Natural killer cell treated with Interleukin-12 subunit alpha and Interleukin-12 subunit beta and Interleukin-15 and Interleukin-18, amount 100 ng/mL, for 72 hours (primary cell): ENCODE measurements around the gene ST3GAL5. TPM values are rescaled to one million over a fixed set of nuclear protein-coding genes. Genes with fewer than 3 reads are reported as not detected.
A peak's percentile ranks its signal among the peaks of the same experiment; 100 is the strongest.
"Not testable (repeated sequence)": the region's sequence is repeated elsewhere in the genome, so short reads cannot be mapped to it uniquely, and the experiment has no call there.

Source experiments
- ATAC-seq, 2 donors: fragments of 150-1000 bp; cut with Tn5 transposase in 1 of 2; sonication (Bioruptor Pico), chemical (Tn5 transposase) in 1 of 2; 2 replicates each; pipeline ENCODE4 v1.10.0; 2021
- DNase-seq: peaks from one replicate; pipeline ENCODE4 v3.0.0; 2022; ENCODE audit warnings: low spot score
- H3K27ac Mint-ChIP-seq, 2 donors: 1 replicate in 1 of 2; 2 replicates in 1 of 2; pipeline ENCODE4 v1.8.0; 2022; ENCODE audit warnings: mixed read lengths in 2 of 2, mild to moderate bottlenecking in 1 of 2, moderate library complexity in 1 of 2
- H3K27me3 Mint-ChIP-seq, 2 donors: 1 replicate in 1 of 2; 2 replicates in 1 of 2; pipeline ENCODE4 v1.8.0; 2022; ENCODE audit warnings: mixed read lengths in 2 of 2
- H3K36me3 Mint-ChIP-seq: one replicate; pipeline ENCODE4 v1.8.0; 2022; ENCODE audit warnings: mixed read lengths
- H3K4me1 Mint-ChIP-seq, 2 donors: 1 replicate in 1 of 2; 2 replicates in 1 of 2; pipeline ENCODE4 v1.8.0; 2022; ENCODE audit warnings: low read depth in 2 of 2, mixed read lengths in 2 of 2, mild to moderate bottlenecking in 1 of 2
- H3K4me3 Mint-ChIP-seq: one replicate; pipeline ENCODE4 v1.8.0; 2022; ENCODE audit warnings: mixed read lengths
- H3K9me3 Mint-ChIP-seq: 2 replicates; pipeline ENCODE4 v1.8.0; 2022; ENCODE audit warnings: mixed read lengths
- total RNA-seq, 2 donors: library from RNA; stranded (reverse); gene quantifications; one replicate each; pipeline ENCODE4 v1.2.3, GENCODE V29; 2022

The ST3GAL5 gene
- total RNA-seq, 2 donors from 2014 or later: 28.9 to 31.8 TPM

DNA sequence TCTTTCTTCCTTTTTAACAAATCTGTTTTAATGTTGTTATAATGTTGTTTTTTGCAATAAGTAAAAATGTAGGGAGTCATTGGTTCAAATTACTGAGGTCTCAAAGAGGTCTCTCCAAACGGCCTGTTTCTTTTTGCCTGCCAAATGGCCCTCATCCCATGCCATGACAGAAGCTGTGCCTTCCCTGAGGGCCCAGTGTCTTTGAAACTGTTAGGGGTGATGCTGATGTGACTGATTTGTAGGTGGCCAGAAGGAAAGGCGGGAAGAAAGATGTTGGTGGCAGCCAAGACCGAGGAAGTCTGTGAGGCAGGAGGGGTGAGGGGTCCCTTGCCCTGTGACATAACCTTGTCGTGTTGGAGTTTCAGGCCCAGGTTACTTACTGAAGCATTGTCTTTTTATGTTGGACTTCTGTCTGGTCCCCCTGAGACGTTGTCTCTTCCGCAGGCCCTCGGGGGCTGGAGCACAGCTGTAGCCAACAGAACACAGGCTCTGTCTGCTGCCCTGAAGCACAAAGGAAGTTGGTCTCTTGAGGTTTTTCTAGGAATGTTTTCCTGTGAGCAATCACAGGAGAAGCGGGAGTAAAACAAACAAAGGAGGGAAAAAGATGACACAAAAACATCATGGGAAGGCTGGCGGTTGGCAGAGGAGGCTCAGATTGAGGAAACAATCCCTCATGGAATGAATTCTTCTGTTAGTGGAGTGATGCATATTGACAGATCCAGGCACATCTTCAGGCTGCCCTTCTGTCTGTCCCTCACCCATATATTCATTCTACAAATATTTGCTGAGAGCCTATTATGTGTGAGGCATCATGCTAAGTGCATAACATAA is 4.9 kb upstream of the ST3GAL5 start:
- H3K4me3 Mint-ChIP-seq: no peak overlapping the region
- peaks cover 6% of the 10 kb centered on the region for H3K9me3 Mint-ChIP-seq
- peaks cover 34 to 44% of the 10 kb centered on the region in 2 donors for H3K4me1 Mint-ChIP-seq
- DNase-seq (no peak), ATAC-seq (no peak)
- peaks cover 5% of the 10 kb centered on the region for H3K36me3 Mint-ChIP-seq
- H3K27ac Mint-ChIP-seq: no peak overlapping the region
- no peaks in the 10 kb centered on the region for H3K27me3 Mint-ChIP-seq

DNA sequence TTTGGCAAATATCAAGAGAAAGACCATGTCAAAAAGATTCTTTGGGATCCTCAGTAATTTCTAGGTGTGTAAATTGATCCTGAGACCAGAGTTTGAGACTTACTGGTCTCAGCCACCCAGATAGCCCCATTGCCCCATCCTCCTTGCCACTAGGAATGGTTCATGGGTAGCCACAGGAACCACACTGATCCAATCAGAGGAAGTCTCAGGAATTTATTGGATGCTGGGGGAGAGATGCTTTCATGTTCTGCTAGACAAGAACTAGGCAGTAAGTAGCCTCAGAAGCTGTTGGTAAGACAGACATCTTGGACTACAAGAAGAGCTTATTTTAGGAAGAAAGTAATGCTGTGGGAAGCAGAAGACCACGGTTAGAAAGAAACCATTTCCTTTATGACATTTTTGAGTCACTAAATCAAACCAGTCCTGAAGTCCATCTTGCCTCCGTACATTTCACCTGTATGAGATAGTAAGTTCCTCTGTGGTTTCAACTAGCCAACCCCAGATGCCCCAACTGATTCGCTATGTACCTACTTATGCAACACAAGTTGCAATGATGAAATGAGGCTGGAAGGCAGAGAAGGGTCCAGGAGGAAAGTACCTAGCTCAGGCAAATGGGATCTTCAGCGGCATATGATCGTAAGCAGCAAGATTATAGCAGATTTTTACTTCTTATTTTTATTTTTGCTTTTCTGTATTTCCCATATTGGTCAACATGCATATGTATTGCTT is 3.6 kb upstream of the ST3GAL5 start:
- ATAC-seq (no peak), DNase-seq (no peak)
- no peak overlapping the region for H3K4me3 Mint-ChIP-seq
- H3K4me1 Mint-ChIP-seq: peaks cover 35 to 44% of the 10 kb centered on the region in 2 donors
- H3K27me3 Mint-ChIP-seq: no peaks in the 10 kb centered on the region
- H3K9me3 Mint-ChIP-seq: peaks cover 6% of the 10 kb centered on the region
- H3K36me3 Mint-ChIP-seq: peaks cover 5% of the 10 kb centered on the region
- H3K27ac Mint-ChIP-seq: no peak overlapping the region

DNA sequence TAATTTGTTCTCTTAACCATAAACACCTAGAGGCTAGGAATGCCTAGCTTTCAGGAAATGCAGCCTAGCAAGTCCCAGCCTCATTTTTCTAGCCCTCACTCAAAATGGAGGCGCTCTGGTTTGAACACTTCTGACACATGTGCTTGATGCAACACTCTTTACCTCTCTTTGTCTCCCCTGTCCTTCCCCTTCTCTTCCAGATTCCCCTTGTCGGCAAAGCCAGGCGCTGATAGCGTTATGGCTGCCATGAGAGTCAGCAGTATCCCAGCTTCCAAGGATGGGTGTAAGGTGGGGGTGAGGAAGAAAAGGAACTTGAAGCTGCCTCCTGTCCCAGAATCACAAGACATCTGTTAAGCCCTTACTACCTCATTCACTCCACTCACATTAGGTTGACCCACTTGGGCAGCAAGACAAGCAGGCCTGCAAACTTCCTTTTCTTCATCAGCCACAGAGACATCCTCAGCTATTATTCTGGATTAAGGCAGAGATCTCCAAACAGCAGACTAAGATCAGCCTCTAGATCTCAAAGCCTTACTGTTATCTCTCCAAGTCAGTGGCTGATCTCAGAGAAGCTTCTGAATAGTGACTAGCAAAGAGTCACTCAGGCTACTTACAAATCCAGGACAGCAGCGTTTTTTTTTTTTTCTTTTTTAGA is 1.9 kb upstream of the ST3GAL5 start:
- H3K4me3 Mint-ChIP-seq: peak overlapping the region; percentile 56
- peaks cover 47 to 60% of the 10 kb centered on the region in 2 donors for H3K4me1 Mint-ChIP-seq
- peak overlapping the region; percentile 45 to 85 for H3K27ac Mint-ChIP-seq
- DNase-seq (no peak), ATAC-seq (no peak)
- H3K36me3 Mint-ChIP-seq: peaks cover 5% of the 10 kb centered on the region
- H3K9me3 Mint-ChIP-seq: peaks cover 6% of the 10 kb centered on the region
- H3K27me3 Mint-ChIP-seq: no peaks in the 10 kb centered on the region

DNA sequence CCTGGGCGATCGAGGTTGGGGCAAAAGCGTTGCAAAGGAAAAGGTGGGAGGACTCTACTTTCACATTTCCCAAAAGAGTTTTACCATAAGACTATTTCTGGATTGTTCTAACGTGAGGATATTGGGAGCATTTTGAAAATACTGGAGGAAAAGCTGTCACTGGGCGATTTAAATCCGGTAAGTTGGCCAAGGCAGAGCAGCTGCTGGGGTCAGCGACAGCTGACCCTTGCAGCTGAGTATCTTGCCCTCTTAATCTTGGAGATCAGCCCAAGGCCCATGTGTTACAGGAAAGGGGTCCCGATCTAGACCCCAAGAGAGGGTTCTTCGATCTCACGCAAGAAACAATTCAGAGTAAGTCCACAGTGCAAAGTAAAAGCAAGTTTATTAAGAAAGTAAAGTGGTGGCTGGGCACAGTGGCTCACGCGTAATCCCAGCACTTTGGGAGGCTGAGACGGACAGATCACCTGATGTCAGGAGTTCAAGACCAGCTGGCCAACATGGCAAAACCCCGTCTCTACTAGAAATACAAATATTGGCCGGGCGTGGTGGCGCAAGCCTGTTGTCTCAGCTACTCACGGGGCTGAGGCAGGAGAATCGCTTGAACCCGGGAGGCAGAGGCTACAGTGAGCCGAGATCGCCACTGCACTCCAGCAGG is 964 bp upstream of the ST3GAL5 start:
- peaks cover 2% of the 10 kb centered on the region for H3K9me3 Mint-ChIP-seq
- H3K36me3 Mint-ChIP-seq: peaks cover 5% of the 10 kb centered on the region
- H3K27ac Mint-ChIP-seq: peak overlapping the region; percentile 82 to 90
- H3K27me3 Mint-ChIP-seq: no peaks in the 10 kb centered on the region
- peak overlapping the region; percentile 94 for H3K4me3 Mint-ChIP-seq
- ATAC-seq: no peak
- peaks cover 44 to 66% of the 10 kb centered on the region in 2 donors for H3K4me1 Mint-ChIP-seq
- no peak for DNase-seq

DNA sequence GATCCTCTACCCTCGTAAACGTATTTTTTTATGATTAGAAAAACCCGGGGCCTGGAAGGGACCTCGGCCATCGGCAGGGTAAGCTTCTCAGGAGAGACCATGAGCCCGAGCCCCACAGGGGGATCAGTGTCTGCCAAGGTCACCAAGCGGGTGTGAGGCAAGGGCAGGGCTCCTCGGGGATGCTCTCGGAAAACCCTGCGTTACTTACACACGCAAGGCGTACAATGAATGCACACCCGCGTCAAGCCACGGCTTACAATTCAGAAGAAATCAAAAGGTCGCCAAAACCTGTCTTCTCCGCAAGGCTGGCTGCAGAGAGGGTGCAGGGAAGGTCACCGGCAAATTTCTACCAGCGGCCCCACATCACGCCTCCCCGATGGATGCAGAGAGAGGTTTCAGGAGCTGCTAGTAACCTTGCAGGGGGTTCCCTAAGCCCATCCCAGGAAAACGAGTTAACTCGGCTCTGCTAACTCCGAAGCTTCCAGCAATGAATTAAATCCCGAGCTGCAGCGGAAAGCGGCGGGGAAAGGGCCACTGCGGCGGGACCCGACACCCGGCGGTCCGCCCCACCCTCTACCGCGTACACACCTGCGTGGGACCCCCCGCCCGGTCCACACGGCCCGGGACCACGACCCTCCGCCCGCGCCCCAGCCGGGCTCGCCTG is 638 bp downstream of the ST3GAL5 start:
- Mint-ChIP-seq H3K27me3 (no peaks in the 10 kb centered on the region), H3K4me1 (peaks cover 49 to 69% of the 10 kb centered on the region in 2 donors), H3K27ac (peak overlapping the region; percentile 14 to 26), H3K9me3 (no peaks in the 10 kb centered on the region), H3K4me3 (peak overlapping the region; percentile 69), H3K36me3 (no peaks in the 10 kb centered on the region)
- DNase-seq: no peak
- ATAC-seq: peak in 1 of 2 donors; percentile 14

DNA sequence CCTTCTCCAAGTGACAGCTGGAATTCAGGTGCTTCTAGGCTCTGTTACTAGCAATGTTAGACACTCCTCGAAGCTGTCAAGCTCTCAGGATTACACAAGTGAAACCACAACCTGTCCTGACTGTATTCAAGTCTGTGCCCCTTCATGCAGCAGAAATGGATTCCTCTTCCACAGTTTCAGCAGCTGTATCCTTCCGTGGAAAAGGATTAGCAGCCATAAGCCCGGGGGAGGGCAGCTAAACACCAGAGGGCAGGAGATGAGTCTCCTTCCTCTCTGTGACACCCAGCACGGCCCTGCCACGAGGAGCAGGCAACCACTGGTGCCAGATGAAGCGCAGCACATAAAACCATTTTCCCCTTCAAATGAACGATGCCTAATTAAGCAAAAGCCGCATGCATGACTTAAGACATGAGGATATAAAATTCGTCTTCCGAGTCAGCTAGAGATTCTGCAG is 1.2 kb downstream of the ST3GAL5 start:
- H3K4me3 Mint-ChIP-seq: peak overlapping the region; percentile 69
- ATAC-seq (peak in 1 of 2 donors; percentile 35), DNase-seq (no peak)
- peak overlapping the region; percentile 14 to 26 for H3K27ac Mint-ChIP-seq
- no peaks in the 10 kb centered on the region for H3K36me3 Mint-ChIP-seq
- H3K4me1 Mint-ChIP-seq: peaks cover 49 to 65% of the 10 kb centered on the region in 2 donors
- no peaks in the 10 kb centered on the region for H3K9me3 Mint-ChIP-seq
- no peaks in the 10 kb centered on the region for H3K27me3 Mint-ChIP-seq

DNA sequence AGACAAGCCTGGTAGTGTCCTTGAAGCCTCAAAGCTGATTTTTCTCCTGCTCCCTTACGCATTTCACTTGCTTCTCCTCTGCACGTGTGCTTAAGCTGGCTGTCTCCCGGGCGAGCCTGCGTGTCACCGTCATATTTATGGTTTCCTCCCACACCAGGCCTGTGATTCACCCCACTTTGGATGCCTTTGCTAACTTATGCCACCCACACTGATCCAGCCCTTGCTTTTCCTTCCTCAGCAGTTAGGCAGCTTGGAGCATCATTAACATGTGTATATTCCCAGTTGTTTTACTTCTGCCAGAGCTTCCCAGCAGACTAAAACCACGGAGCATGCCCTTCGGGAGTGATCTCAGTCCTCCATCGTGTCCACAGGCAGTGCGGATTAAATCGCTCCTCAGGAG is 2.2 kb downstream of the ST3GAL5 start:
- no peak for DNase-seq
- Mint-ChIP-seq H3K4me3 (peak overlapping the region; percentile 69), H3K27ac (peak overlapping the region; percentile 14 to 26), H3K9me3 (no peaks in the 10 kb centered on the region), H3K36me3 (peaks cover 1% of the 10 kb centered on the region), H3K27me3 (no peaks in the 10 kb centered on the region), H3K4me1 (peaks cover 43 to 60% of the 10 kb centered on the region in 2 donors)
- ATAC-seq: no peak

DNA sequence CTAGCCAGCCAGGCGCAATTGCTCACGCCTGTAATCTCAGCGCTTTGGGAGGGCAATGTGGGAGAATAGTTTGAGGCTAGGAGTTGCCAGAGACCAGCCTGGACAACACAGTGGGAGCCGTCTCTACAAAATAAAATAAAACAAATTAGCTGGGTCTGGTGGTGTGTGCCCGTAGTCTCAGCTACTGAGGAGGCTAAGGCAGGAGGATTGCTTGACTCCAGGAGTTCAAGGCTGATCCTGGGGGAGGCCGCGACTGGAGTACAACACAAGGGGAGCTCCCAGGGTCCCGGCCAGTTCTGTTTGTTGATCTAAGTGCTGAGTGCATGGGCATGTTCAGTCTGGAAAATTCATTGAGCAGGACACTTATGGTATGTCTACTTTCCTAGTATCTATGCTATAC is 2.6 kb downstream of the ST3GAL5 start:
- Mint-ChIP-seq H3K27me3 (no peaks in the 10 kb centered on the region), H3K4me3 (peak overlapping the region; percentile 69), H3K27ac (peak overlapping the region in 1 of 2 donors; percentile 14), H3K9me3 (peaks cover 4% of the 10 kb centered on the region), H3K36me3 (peaks cover 6% of the 10 kb centered on the region), H3K4me1 (peaks cover 48 to 64% of the 10 kb centered on the region in 2 donors)
- DNase-seq (no peak), ATAC-seq (no peak)

DNA sequence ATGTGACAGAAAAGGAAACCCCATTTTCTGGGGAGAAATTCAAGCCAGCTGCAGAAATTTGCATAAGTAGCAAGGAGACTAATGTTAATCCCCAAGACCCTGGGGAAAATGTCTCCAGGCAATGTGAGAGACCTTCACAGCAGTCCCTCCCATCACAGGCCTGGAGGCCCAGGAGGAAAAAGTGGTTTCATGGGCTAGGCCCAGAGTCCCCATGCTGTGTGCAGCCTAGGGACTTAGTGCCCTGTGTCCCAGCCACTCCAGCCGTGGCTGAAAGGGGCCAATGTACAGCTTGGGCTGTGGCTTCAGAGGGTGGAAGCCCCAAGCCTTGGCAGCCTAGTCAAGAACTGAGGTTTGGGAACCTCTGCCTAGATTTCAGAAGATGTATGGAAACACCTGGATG is 7.0 kb downstream of the ST3GAL5 start:
- not testable (repeated sequence) for H3K27me3 Mint-ChIP-seq, H3K4me3 Mint-ChIP-seq, DNase-seq, H3K9me3 Mint-ChIP-seq, ATAC-seq
- peaks cover 46 to 62% of the 10 kb centered on the region in 2 donors for H3K4me1 Mint-ChIP-seq
- peaks cover 15% of the 10 kb centered on the region for H3K36me3 Mint-ChIP-seq
- peak overlapping the region in 1 of 2 donors; percentile 7 for H3K27ac Mint-ChIP-seq

DNA sequence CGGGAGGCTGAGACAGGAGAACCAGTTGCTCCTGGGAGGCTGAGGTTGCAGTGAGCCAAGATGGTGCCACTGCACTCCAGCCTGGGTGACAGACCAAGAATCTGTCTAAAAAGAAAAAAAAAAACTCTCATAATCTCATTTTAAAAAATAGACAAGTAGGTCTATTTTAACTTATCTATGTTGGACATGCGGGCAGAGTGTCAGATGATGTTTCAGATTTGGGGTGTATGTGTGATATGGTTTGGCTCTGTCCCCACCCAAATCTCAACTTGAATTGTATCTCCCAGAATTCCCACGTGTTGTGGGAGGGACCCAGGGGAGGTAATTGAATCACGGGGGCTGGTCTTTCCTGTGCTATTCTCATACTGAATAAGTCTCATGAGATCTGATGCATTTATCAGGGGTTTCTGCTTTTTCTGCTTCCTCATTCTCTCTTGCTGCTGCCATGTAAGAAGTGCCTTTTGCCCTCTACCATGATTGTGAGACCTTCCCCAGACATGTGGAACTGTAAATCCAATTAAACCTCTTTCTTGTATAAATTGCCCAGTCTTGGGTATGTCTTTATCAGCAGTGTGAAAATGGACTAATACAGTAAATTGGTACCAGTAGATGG is 8.0 kb downstream of the ST3GAL5 start:
- Mint-ChIP-seq H3K4me1 (peaks cover 39 to 57% of the 10 kb centered on the region in 2 donors), H3K27ac (peak overlapping the region; percentile 7 to 15), H3K36me3 (peaks cover 15% of the 10 kb centered on the region)
- H3K4me3 Mint-ChIP-seq, ATAC-seq, H3K27me3 Mint-ChIP-seq, DNase-seq, H3K9me3 Mint-ChIP-seq: not testable (repeated sequence)

DNA sequence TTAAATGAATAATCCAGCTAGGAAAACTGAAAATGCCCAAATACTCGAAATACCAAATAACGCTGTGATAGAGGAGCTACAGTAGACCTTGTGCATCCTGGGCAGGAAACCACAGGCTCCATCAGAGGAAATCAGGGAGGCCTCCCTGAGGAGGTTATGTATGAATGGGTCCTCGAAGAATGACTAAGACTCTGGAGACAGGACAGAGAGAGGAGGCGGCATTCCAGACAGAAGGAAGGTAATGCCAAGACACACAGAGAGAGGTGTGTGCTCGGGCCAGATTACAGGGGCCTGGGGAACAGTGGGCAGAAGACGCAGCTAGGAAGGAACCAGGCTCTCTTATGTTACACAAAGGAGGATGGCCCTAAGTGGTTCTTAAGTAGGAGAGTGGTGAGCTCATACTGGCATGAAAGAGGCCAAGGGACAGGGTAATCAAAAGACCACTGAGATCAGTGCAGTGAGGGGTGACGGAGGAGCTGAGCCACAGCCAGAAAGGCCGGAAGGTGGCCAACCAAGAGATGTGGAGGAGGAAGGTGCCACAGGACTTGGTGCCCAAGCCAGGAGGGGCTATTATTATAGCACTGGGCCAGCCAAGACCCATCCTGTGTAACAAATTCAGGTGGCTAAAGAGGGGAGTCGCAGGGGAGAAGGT is 9.9 kb downstream of the ST3GAL5 start:
- ATAC-seq (peak in 1 of 2 donors; percentile 43), DNase-seq (no peak)
- no peaks in the 10 kb centered on the region for H3K27me3 Mint-ChIP-seq
- peaks cover 50 to 58% of the 10 kb centered on the region in 2 donors for H3K4me1 Mint-ChIP-seq
- peaks cover 15% of the 10 kb centered on the region for H3K36me3 Mint-ChIP-seq
- peak overlapping the region; percentile 19 for H3K4me3 Mint-ChIP-seq
- peaks cover 7% of the 10 kb centered on the region for H3K9me3 Mint-ChIP-seq
- peak overlapping the region; percentile 19 to 53 for H3K27ac Mint-ChIP-seq

DNA sequence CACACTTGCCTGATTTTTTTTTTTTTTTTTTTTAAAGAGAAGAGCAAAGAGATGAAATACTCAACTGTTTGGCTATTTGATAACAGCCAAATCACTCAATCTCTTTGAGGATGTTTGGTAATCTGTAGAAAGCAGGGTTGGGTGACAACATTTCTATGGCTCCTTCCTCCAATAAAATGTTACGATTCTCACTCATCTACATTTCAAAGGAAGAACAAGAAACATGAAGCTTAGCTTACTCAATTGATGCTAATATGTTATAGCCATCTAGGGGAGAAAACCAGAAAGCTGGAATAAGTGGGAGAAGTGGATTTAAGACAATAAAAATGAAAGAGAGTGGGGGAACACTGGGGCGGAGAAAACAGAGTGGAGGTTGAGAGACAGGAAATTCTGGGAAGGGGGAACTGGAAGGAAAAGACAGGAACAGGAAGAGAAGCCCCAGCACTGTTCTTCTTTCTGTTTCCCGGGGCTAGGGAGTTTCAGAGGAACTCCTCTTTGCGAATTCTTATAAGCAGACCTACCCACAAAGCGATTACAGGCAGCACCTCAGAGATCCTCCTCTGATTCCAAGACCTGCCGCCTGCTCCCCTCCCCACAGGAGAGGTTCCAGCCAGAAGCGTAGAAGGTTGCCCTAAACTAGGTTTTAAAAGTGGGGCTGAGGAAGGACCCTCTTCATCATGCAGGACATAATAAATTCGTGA is 13.3 kb downstream of the ST3GAL5 start:
- ATAC-seq: no peak
- Mint-ChIP-seq H3K36me3 (peaks cover 4% of the 10 kb centered on the region), H3K4me1 (peaks cover 54 to 59% of the 10 kb centered on the region in 2 donors), H3K27me3 (no peaks in the 10 kb centered on the region), H3K4me3 (no peak overlapping the region), H3K9me3 (no peaks in the 10 kb centered on the region), H3K27ac (peak overlapping the region in 1 of 2 donors; percentile 18)
- DNase-seq: no peak
